Activated T-cell treated with anti-CD3 and anti-CD28 coated beads, Interleukin-2, amount 50 U/mL, for 48 hours (primary cell): Measurements from ENCODE around the gene WDFY1.

ENCODE experiments used
- DNase-seq, 2 experiments: peaks; one replicate each; pipeline ENCODE4 v3.0.0-alpha.2; 2020

The WDFY1 gene, protein sequence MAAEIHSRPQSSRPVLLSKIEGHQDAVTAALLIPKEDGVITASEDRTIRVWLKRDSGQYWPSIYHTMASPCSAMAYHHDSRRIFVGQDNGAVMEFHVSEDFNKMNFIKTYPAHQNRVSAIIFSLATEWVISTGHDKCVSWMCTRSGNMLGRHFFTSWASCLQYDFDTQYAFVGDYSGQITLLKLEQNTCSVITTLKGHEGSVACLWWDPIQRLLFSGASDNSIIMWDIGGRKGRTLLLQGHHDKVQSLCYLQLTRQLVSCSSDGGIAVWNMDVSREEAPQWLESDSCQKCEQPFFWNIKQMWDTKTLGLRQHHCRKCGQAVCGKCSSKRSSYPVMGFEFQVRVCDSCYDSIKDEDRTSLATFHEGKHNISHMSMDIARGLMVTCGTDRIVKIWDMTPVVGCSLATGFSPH

GRCh38 chr2:223944703-223945531, at the start of gene WDFY1:
Gene WDFY1, minus strand, starts transcription at chr2:223945335. Its CDS starts 51 bp downstream, at chr2:223945284.
- peak; percentile 85 to 89 for DNase-seq

DNA sequence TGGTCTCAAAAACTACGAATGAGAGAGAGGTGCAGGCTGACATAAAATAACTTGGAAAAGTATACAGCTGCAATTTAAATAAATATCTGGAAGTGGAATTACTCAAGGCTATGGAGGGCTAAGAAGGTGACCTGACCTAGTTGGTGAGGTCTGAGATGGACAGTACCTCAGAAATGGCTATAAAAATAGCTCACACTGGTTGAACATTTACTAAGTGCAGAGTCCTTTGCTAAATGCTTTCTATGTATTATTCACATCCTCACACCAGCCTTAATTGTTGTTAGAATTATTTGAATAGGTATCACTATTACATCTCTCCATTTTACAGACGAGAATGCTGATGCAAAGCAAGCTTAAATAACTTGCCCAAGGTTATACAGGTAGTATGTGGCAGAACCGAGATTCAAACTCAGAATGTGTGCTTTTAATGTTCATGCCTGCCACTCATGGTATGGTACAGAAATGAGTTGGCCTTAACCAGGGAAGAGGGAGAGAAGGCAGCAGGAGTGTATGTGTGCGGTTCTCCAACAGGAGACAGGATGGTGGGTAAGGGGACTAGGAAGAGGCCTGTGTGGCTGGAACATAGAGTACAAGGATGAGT, 49.5 kb upstream of the WDFY1 start:
- DNase-seq: no peak

- DNase-seq: peak; percentile 62 to 65
Measured at GRCh38 chr2:223993634-223994232, 48.6 kb upstream of the WDFY1 start.

DNA sequence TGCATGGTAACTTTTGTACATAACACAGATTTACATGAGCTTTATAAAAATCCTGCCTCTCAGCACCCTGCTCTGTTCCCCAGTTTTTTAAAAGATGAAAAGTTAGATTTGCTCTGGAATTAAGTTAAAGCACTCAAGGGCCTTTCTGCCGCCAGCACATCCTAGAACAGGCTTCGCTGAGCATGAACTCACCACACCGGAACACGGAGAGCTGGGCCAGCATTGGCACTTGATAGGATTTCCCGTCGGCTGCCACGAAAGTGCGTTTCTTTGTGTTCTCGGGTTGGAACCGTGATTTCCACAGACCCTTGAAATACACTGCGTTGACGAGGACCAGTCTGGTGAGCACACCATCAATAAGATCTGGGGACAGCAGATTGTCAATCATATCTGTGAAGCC, 46.5 kb upstream of the WDFY1 start:
- no peak for DNase-seq

GRCh38 chr2:223989856-223990232, 44.7 kb upstream of the WDFY1 start:
- DNase-seq: no peak

DNA sequence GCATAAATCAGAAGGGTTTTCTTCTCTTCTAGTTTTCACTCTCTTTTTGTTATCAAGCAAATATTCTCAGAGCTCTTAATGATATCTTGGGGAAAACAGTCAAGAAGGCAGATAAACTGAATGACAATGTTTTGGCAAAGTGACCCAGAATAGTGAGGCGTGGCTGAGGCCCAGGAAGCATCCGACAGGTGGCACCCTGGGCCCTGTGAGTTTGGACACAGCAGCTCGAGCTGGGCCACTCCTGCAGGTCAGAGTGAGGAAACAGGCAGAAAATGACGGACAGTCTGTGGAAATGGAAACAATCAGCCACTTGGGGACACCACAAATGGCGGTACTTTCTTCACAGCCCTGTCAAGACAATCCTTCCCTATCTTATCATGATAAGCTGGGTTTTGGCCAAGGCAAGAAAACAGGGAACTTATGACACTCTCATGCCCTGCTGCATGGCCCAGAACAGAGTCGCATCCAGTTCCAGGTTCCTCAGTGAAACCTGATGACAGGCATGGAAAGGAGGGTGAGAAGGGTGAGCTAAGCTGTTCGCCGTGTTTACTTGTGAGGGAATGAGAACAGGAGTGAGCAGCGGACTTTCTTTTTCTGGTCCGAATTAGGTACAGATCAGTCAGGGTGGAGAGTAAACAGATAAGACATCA, 44.2 kb upstream of the WDFY1 start:
- DNase-seq: no peak

DNA sequence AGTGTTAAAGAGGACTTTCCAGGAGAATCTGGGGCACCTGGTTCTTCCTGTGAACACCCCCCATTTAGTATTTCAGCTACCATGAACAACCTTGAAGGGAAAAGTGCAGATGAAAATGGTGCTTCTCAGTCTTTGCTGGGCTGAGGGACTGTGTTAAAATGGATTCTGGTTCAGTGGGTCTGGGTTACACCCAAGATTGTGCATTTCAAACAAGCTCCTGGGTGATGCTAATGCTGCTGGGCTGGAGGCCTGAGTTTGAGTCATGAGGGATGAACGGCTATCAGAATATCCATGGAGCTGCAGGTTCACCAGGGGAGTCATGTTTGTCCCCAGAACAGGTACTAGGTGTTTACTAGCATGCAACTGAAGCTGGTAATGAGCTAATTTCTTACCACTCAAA, 36.1 kb upstream of the WDFY1 start:
- no peak for DNase-seq

- DNase-seq: no peak
Measured at GRCh38 chr2:223980803-223981202, 35.7 kb upstream of the WDFY1 start.

DNA sequence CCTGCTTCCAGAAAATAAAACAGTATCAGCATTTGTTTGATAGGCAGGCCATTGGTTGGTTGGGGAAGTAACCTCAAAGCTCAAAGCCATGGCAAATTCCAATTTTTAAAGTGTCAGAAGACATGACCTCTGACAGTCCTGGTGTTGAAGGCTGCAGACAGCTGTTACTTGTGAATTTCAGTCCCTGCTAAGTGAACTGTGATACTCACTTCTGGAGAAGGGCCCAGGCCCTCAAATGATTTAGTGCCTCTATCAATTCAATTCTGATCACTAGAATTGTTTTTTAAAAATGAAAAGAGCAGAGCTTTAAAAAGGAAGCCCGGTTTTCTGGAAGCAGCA, 35.2 kb upstream of the WDFY1 start:
- no peak for DNase-seq

DNA sequence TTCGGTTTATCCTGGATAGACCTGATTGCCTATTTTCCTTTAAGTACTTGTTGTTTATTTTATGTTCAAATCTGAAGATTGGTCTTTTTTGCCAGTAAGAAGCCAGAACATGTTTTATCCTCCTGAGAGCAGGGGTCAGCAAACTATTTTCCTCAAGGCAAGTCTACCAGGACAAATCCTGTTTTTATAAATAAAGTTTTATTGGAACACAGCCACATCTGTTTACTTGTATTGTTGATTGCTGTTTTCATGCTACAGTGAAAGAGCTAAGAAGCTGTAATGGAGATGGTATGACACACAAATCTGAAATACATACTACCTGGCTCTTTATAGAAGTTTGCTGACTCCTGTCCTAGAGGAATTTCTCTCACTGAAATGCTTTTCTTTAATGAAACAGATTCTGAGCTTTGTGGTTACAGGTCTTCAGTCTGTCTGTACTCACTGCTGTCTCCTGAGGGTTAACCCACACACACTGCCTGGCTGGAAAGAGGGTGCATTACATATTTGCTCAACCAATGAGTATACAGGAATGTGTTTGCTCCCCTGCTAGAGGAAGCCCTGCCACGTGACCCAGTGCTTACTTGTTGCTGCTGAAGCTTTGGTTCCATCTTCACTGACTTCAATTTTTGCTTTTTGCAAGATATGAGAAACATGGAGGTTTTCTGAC, 34.7 kb upstream of the WDFY1 start:
- no peak for DNase-seq

DNA sequence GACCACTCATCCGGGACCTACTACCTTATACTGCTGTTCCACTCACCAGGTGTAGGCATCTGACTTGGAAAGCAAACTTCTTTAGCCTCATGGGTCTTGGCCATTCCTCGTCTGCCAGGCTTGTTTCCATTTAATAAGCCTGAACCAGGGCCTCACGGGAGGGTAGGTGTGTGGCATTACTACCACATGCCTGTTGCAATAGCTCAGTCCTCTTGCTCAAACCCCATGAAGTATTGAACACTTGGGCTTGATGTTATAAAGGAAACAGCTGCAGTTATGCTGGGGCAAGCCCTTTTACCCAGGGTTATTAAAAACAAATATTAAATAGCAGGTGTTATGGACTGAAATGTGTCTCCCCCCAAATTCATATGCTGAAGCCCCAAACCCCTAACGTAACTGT, 33.3 kb upstream of the WDFY1 start:
- DNase-seq: no peak

GRCh38 chr2:223976635-223977226, 31.6 kb upstream of the WDFY1 start:
- no peak for DNase-seq

- DNase-seq: no peak
Measured at GRCh38 chr2:223973606-223974005, 28.5 kb upstream of the WDFY1 start.

GRCh38 chr2:223972656-223973102, 27.5 kb upstream of the WDFY1 start:
- no peak for DNase-seq

DNA sequence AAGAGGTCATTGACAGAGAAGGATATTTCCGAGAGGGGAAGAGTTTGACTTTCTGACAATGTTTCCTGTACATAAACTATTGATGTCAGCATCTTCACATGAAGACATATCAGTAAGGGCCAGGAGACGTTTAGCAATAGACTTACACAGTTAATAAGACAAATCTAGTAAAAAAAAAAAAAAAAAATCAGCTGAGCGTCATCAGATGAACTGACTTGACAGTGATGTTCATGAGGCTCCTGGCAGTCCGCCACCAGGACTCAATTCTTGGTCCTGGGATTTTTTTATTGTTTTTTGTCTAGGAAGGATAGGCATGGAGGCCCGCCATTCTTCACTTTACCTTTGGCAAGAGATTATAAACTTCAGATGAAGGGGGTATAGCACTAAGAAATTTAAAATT, 26.6 kb upstream of the WDFY1 start:
- no peak for DNase-seq

DNA sequence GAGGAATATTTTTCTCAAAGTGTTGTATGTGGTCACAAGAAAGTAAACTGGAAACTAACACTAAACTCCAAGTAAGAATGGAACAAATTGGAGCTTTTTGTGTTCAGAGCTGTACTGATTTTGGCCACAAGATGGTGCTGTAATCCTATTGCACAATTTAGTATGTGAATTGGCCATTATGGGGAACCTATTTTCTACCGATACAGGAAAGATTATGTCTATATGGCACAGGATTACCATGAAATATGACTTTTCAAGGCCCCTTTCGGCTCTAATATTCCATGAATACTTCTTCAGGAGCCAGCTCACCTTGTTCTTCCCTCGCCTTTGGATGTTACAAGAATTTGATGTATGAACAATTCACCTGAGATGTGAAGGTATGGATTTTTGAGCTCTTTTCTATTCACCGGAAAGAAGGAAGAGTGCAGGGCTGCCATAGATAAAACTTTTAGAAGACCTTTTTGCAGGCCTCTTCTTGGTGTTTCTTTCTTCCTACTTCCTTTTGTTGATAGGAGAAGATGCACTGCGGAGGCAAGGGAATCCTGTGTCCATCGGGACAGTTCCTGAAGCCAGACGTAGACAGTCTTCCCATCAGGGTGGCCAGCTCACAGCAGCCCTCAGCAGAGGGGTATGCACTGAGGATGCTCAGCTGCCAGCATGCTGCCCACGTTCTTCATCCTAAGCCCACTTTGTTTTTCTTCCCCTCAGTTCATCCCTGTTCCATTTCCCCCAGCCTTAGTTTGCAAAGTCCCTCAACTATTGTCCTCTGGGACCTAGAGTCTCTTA, 25.4 kb upstream of the WDFY1 start:
- peak in 1 of 2 experiments; percentile 46 for DNase-seq

- DNase-seq: no peak
Measured at GRCh38 chr2:223969856-223970255, 24.7 kb upstream of the WDFY1 start.

DNA sequence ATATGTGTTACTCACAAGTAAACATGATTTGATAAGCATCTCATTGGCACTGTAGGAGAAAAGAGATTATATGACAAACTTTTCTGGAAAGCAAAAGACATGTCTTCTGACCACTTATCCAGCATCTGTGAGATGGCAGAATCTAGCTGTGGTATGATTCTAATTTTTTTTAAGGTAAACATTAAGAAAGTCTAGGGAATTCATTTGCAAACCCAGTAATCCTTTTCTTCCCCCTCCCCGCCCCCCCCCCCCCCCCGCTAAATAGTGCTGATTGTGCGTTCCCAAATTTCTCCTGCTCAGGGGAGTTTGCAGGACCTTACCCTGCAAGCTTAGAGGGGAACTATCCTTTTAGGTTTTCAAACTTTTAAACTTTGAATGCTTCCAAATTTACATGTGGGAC, 24.2 kb upstream of the WDFY1 start:
- DNase-seq: no peak

GRCh38 chr2:223967981-223968380, 22.8 kb upstream of the WDFY1 start:
- no peak for DNase-seq

- DNase-seq: no peak
Measured at GRCh38 chr2:223959688-223960087, 14.6 kb upstream of the WDFY1 start.
